H1 (cell line): ENCODE data around the gene PACSIN2. TPM values are rescaled to one million over a fixed set of nuclear protein-coding genes. Genes with fewer than 3 reads are reported as not detected.

Experiments used
- CTCF ChIA-PET: fragments of 300-600 bp; sonication (Branson Sonifier 250); formaldehyde crosslinking; loops from one replicate; lab custom pipeline; 2021; ENCODE audit not compliant: partially characterized antibody; lab: Charles Lee
- POLR2A ChIA-PET: fragments of 300-600 bp; sonication (Branson Sonifier 250); formaldehyde crosslinking; loops from one replicate; lab custom pipeline; 2021; ENCODE audit warnings: inconsistent platforms; ENCODE audit not compliant: partially characterized antibody; lab: Charles Lee
- DNase-seq, 2 experiments: peaks; one replicate each; pipeline versions ENCODE4 v3.0.0 to v3.0.0-alpha.2; 2010 to 2022; ENCODE audit warnings: low spot score in 2 of 2, low read depth in 1 of 2, mixed read lengths in 1 of 2
- FAIRE-seq: peaks from 2 replicates; lab custom pipeline; 2011; peaks lifted over from hg19 to GRCh38; lab: Jason Lieb, UNC
- H2AFZ ChIP-seq: 2 replicates; pipeline ENCODE4 v1.8.1; 2012; ENCODE audit warnings: low read length, inconsistent platforms
- H2AK5ac ChIP-seq: 2 replicates; pipeline ENCODE4 v1.6.1; 2013; ENCODE audit warnings: low read depth, low read length
- H2BK120ac ChIP-seq: replicated peaks from 2 replicates; pipeline ENCODE3; 2013; ENCODE audit warnings: low read depth, low read length, inconsistent platforms
- H2BK12ac ChIP-seq: 2 replicates; pipeline ENCODE4 v1.6.1; 2013; ENCODE audit warnings: low read depth, low read length
- H2BK15ac ChIP-seq: 2 replicates; pipeline ENCODE4 v1.6.1; 2013; ENCODE audit warnings: low read length
- H2BK20ac ChIP-seq: 2 replicates; pipeline ENCODE4 v1.6.1; 2013; ENCODE audit warnings: low read length
- H2BK5ac ChIP-seq: 2 replicates; pipeline ENCODE4 v1.6.1; 2013; ENCODE audit warnings: low read depth, low read length
- H3K14ac ChIP-seq: 2 replicates; pipeline ENCODE4 v1.6.1; 2013; ENCODE audit warnings: inconsistent platforms; ENCODE audit not compliant: insufficient read length
- H3K18ac ChIP-seq: 2 replicates; pipeline ENCODE4 v1.6.1; 2013; ENCODE audit warnings: low read length; ENCODE audit errors: extremely low read depth
- H3K23ac ChIP-seq: 2 replicates; pipeline ENCODE4 v1.6.1; 2013; ENCODE audit warnings: inconsistent platforms; ENCODE audit not compliant: insufficient read length
- H3K23me2 ChIP-seq: 2 replicates; pipeline ENCODE4 v1.6.1; 2013; ENCODE audit warnings: low read depth, low read length
- H3K27ac ChIP-seq: 2 replicates; pipeline ENCODE4 v1.6.1; 2011; ENCODE audit warnings: low read depth, low read length, inconsistent platforms
- H3K27me3 ChIP-seq, 4 experiments: replicated peaks in 1 of 4; 1 replicate in 1 of 4; 2 replicates in 3 of 4; pipeline versions ENCODE4 v1.6.1 to v1.8.1; 2011 to 2013; ENCODE audit warnings: low read length in 3 of 4, mild to moderate bottlenecking in 3 of 4, inconsistent platforms in 2 of 4, mixed read lengths in 2 of 4, moderate library complexity in 1 of 4; ENCODE audit not compliant: control insufficient read depth in 3 of 4, insufficient read depth in 3 of 4; ENCODE audit errors: extremely low read depth in 1 of 4
- H3K36me3 ChIP-seq, 4 experiments: 2 replicates each; pipeline versions ENCODE4 v1.6.1 to v1.8.1; 2011 to 2013; ENCODE audit warnings: mild to moderate bottlenecking in 4 of 4, low read length in 3 of 4, moderate library complexity in 2 of 4, control low read depth in 1 of 4, inconsistent platforms in 1 of 4; ENCODE audit not compliant: insufficient read depth in 4 of 4, control insufficient read depth in 2 of 4
- H3K4ac ChIP-seq: replicated peaks from 2 replicates; pipeline ENCODE3; 2013; ENCODE audit warnings: low read length, low read depth, mixed read lengths, inconsistent platforms; ENCODE audit not compliant: insufficient read length
- H3K4me1 ChIP-seq, 4 experiments: replicated peaks in 1 of 4; 1 replicate in 1 of 4; 2 replicates in 3 of 4; pipeline versions ENCODE4 v1.6.1 to v1.8.1; 2011 to 2013; ENCODE audit warnings: low read length in 3 of 4, inconsistent platforms in 2 of 4, mixed read lengths in 1 of 4; ENCODE audit not compliant: insufficient read depth in 4 of 4, control insufficient read depth in 3 of 4
- H3K4me2 ChIP-seq, 2 experiments: 2 replicates each; pipeline versions ENCODE4 v1.6.1 to v1.8.1; 2011 to 2013; ENCODE audit warnings: low read depth in 2 of 2, low read length in 2 of 2, control low read depth in 1 of 2, inconsistent platforms in 1 of 2, mild to moderate bottlenecking in 1 of 2; ENCODE audit not compliant: insufficient read depth in 1 of 2
- H3K4me3 ChIP-seq, 4 experiments: fragments of 200-600, 300-600 bp in 1 of 4; sonication (generic), shearing (Covaris generic), sonication (Bioruptor Twin) in 1 of 4; 2 replicates each; pipeline versions ENCODE4 v1.5.1 to v1.8.1; 2011 to 2016; ENCODE audit warnings: low read length in 4 of 4, low read depth in 3 of 4, control low read depth in 2 of 4, inconsistent platforms in 2 of 4, mild to moderate bottlenecking in 2 of 4, mixed read lengths in 1 of 4, moderate library complexity in 1 of 4; ENCODE audit not compliant: insufficient read depth in 2 of 4; ENCODE audit errors: extremely low read depth in 1 of 4
- H3K56ac ChIP-seq: replicated peaks from 2 replicates; pipeline ENCODE3; 2013; ENCODE audit warnings: low read depth, mild to moderate bottlenecking, mixed read lengths, low read length, inconsistent platforms; ENCODE audit not compliant: insufficient read length
- H3K79me1 ChIP-seq: 2 replicates; pipeline ENCODE4 v1.6.1; 2013; ENCODE audit warnings: low read depth, low read length, control low read depth
- H3K79me2 ChIP-seq, 2 experiments: 2 replicates each; pipeline versions ENCODE4 v1.6.1 to v1.8.1; 2012 to 2013; ENCODE audit warnings: low read length in 2 of 2, mild to moderate bottlenecking in 2 of 2, inconsistent platforms in 1 of 2; ENCODE audit not compliant: insufficient read depth in 2 of 2, control insufficient read depth in 1 of 2
- H3K9ac ChIP-seq, 4 experiments: replicated peaks in 1 of 4; 1 replicate in 1 of 4; 2 replicates in 3 of 4; pipeline versions ENCODE4 v1.6.1 to v1.8.1; 2011 to 2013; ENCODE audit warnings: low read depth in 3 of 4, low read length in 3 of 4, control low read depth in 2 of 4, mild to moderate bottlenecking in 2 of 4, moderate library complexity in 2 of 4, inconsistent platforms in 1 of 4; ENCODE audit errors: extremely low read depth in 1 of 4
- H3K9me3 ChIP-seq, 2 experiments: 2 replicates each; pipeline versions ENCODE4 v1.6.1 to v1.8.1; 2012 to 2013; ENCODE audit warnings: mild to moderate bottlenecking in 2 of 2, moderate library complexity in 2 of 2, control low read depth in 1 of 2, inconsistent platforms in 1 of 2, low read depth in 1 of 2, low read length in 1 of 2, mixed read lengths in 1 of 2; ENCODE audit not compliant: insufficient read depth in 2 of 2
- H4K20me1 ChIP-seq, 2 experiments: replicated peaks in 1 of 2; 2 replicates each; pipeline versions ENCODE3 to v1.8.1; 2011 to 2013; ENCODE audit warnings: inconsistent platforms in 2 of 2, low read length in 2 of 2, mild to moderate bottlenecking in 1 of 2; ENCODE audit not compliant: insufficient read depth in 2 of 2, control insufficient read depth in 1 of 2
- H4K5ac ChIP-seq: 2 replicates; pipeline ENCODE4 v1.6.1; 2013; ENCODE audit warnings: low read length, low read depth, mixed read lengths, inconsistent platforms; ENCODE audit not compliant: insufficient read length
- H4K8ac ChIP-seq: 2 replicates; pipeline ENCODE4 v1.8.0; 2013; ENCODE audit warnings: mild to moderate bottlenecking, moderate library complexity, low read length, inconsistent platforms; ENCODE audit not compliant: insufficient read depth; ENCODE audit errors: extremely low read depth
- H4K91ac ChIP-seq: replicated peaks from 2 replicates; pipeline ENCODE3; 2013; ENCODE audit warnings: low read length, mixed read lengths, inconsistent platforms; ENCODE audit not compliant: insufficient read length
- BCL11A ChIP-seq, 2 experiments: IDR thresholded peaks; one replicate each; pipeline ENCODE4 v1.6.1; 2011; ENCODE audit warnings: low read depth in 2 of 2, low read length in 2 of 2, mild to moderate bottlenecking in 2 of 2
- BRCA1 ChIP-seq: IDR thresholded peaks from 2 replicates; pipeline ENCODE4 v1.6.1; 2012; ENCODE audit warnings: low read depth, low read length, improper control_type of control experiment
- CBX5 ChIP-seq: fragments of 300-800, 300-1000 bp; sonication (generic); IDR thresholded peaks from 2 replicates; pipeline ENCODE4 v1.7.1; 2016; ENCODE audit warnings: antibody characterized with exemption, low read length, low read depth
- CEBPB ChIP-seq: IDR thresholded peaks from 2 replicates; pipeline ENCODE4 v1.6.1; 2012; ENCODE audit warnings: low read depth, low read length
- CHD2 ChIP-seq: IDR thresholded peaks from 2 replicates; pipeline ENCODE4 v1.6.1; 2012; ENCODE audit warnings: low read length, improper control_type of control experiment
- FOSL1 ChIP-seq: IDR thresholded peaks from 2 replicates; pipeline ENCODE4 v1.6.1; 2011; ENCODE audit warnings: mild to moderate bottlenecking, low read depth, low read length, moderate library complexity; ENCODE audit not compliant: insufficient read depth
- GABPA ChIP-seq: IDR thresholded peaks from 2 replicates; pipeline ENCODE4 v1.6.1; 2011; ENCODE audit warnings: mild to moderate bottlenecking, low read length, moderate library complexity, borderline replicate concordance; ENCODE audit not compliant: insufficient read depth
- KDM4A ChIP-seq: IDR thresholded peaks from one replicate; pipeline ENCODE4 v1.7.1; 2012; ENCODE audit warnings: low read depth, mild to moderate bottlenecking, moderate library complexity, low read length, inconsistent platforms; ENCODE audit not compliant: severe bottlenecking
- PHF8 ChIP-seq: fragments of 200-600 bp; sonication (generic); conservative IDR thresholded peaks from 2 replicates; pipeline ENCODE4 v1.7.1; 2012; ENCODE audit warnings: low read depth, mild to moderate bottlenecking, inconsistent platforms, low read length, moderate library complexity
- POLR2A ChIP-seq, 2 experiments: IDR thresholded peaks; 1 replicate in 1 of 2; 2 replicates in 1 of 2; pipeline ENCODE4 v1.6.1; 2011; ENCODE audit warnings: low read depth in 2 of 2, low read length in 2 of 2, mild to moderate bottlenecking in 2 of 2; ENCODE audit errors: control extremely low read depth in 1 of 2
- POLR2AphosphoS5 ChIP-seq: IDR thresholded peaks from 2 replicates; pipeline ENCODE4 v1.6.1; 2011; ENCODE audit warnings: low read depth, low read length
- POU5F1 ChIP-seq: IDR thresholded peaks from 2 replicates; pipeline ENCODE4 v1.6.1; 2011; ENCODE audit warnings: low read depth, mild to moderate bottlenecking, low read length, moderate library complexity
- WGBS, 2 experiments: shearing (Covaris generic) in 1 of 2; methylation state at CpG; one replicate each; pipeline versions ENCODE4 v1.1.6 to v1.1.7; 2013 to 2015; ENCODE audit warnings: low lambda C conversion rate in 2 of 2, mixed read lengths in 2 of 2, inconsistent platforms in 1 of 2, low coverage in 1 of 2, missing lambda C conversion rate in 1 of 2; ENCODE audit not compliant: insufficient replicate concordance in 2 of 2, insufficient coverage in 1 of 2, insufficient read length in 1 of 2; ENCODE audit errors: extremely low coverage in 1 of 2, missing lambda C conversion rate in 1 of 2; 5-methylcytosine and 5-hydroxymethylcytosine counted together
- polyA plus RNA-seq, 7 experiments: library from polyadenylated mRNA; depleted of rRNA in 3 of 7; stranded (reverse) in 5 of 7; unstranded in 2 of 7; fragments of >200 nt in 5 of 7; fragments of 200-250 nt in 2 of 7; gene quantifications; 1 replicate in 5 of 7; 2 replicates in 1 of 7; 4 replicates in 1 of 7; pipeline versions ENCODE4 v1.2.1 to v1.2.3, GENCODE V29; 2011 to 2013; ENCODE audit warnings: missing spikeins in 2 of 7, mixed read lengths in 2 of 7
- total RNA-seq: library from RNA; stranded (reverse); fragmentation: NEBNext Ultra II Directional; extraction: Animal tissue kit (Norgen Biotek cat#: 25700); gene quantifications from 2 replicates; pipeline ENCODE4 v1.2.1, GENCODE V29; 2021
- TF ChIP-seq, protein P1 (sequence below): IDR thresholded peaks from 2 replicates; pipeline ENCODE4 v1.6.1; 2011; ENCODE audit warnings: low read length, improper control_type of control experiment

The PACSIN2 gene
- total and polyA plus RNA-seq, 2 of the 8 experiments (the other 6 are each of a cell fraction or from before 2014, with no cell fraction given): 44.8 to 64.2 TPM

DNA sequence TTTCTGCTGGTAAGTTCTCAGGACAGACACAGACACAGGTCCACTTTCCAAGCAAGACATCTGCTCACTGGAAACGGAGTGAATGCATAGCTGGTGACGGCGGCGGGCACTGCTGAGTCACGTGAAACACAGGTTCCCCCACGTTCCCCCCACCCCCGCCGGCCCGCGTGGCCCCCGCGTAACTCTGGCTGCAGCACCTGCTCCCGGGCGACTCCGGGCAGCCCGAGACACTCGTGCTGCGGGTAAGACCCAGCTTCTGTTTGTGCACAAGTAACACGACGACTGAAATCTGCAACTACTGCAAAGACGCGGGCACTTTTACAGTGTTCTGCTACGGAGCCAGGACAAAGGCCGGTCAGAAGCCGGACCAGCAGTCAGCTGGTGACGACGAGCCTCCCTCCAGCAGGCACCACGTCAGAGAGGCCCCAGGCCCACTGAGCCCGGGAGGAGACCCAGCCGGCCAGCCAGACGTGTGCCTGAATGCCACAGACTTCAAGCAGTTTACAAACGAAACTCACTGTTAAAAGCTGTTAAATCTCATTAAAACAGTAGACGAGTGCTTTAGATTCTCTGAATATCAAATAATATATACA is 145.0 kb downstream of the PACSIN2 start:
- H4K91ac ChIP-seq: no peak overlapping the region
- no peaks in the 10 kb centered on the region for H3K4me1 ChIP-seq
- no peak overlapping the region for H3K4me2 ChIP-seq
- no peak overlapping the region for H3K14ac ChIP-seq
- CTCF ChIA-PET: interaction anchor here (1.1 to 4.9 kb wide), 8 partner anchors 11 to 190 kb away, joined by 3 to 23 read pairs (median 5); no protein-coding TSS in a partner anchor
- H2BK15ac ChIP-seq: no peak overlapping the region
- no peaks in the 10 kb centered on the region for H3K79me2 ChIP-seq
- H2BK20ac ChIP-seq: no peak overlapping the region
- no peak overlapping the region for H2BK5ac ChIP-seq
- H3K23me2 ChIP-seq: no peaks in the 10 kb centered on the region
- H3K9me3 ChIP-seq: no peaks in the 10 kb centered on the region
- DNase-seq: no peak
- H3K56ac ChIP-seq: no peak overlapping the region
- H4K8ac ChIP-seq: no peak overlapping the region
- no peak overlapping the region for H3K4ac ChIP-seq
- no peak overlapping the region for H3K18ac ChIP-seq
- H2AK5ac ChIP-seq: no peak overlapping the region
- H3K9ac ChIP-seq: no peak overlapping the region
- H4K5ac ChIP-seq: no peak overlapping the region
- peaks cover 0 to 13% (median 8%) of the 10 kb centered on the region in 4 experiments; a peak in 5 of 8 replicates for H3K36me3 ChIP-seq
- no peak overlapping the region for H3K4me3 ChIP-seq
- H3K27me3 ChIP-seq: no peaks in the 10 kb centered on the region
- no peak overlapping the region for H2BK12ac ChIP-seq
- H4K20me1 ChIP-seq: peaks cover 0 to 6% of the 10 kb centered on the region in 2 experiments
- no peak for FAIRE-seq
- H3K79me1 ChIP-seq: no peaks in the 10 kb centered on the region; the same call in 1 of the 2 replicates
- H2AFZ ChIP-seq: no peak overlapping the region
- H2BK120ac ChIP-seq: no peak overlapping the region
- H3K23ac ChIP-seq: no peak overlapping the region
- no peak overlapping the region for H3K27ac ChIP-seq
- POLR2A ChIA-PET: interaction anchor here (0.6 kb wide), 1 partner anchor 59 kb away, joined by 3 read pairs; no protein-coding TSS in a partner anchor
- 88% methylated on average over 33 of the region's 33 CpGs; no CpG with 5 or more reads in 1 of the 2 experiments for WGBS, 2 experiments
- TF ChIP-seq POU5F1 (no peak), POLR2AphosphoS5 (no peak), PHF8 (no peak), CEBPB (no peak), KDM4A (no peak), BRCA1 (no peak), BCL11A (IDR thresholded peaks at IDR 0.05; ENCODE audit: low read depth in 2 of 2, low read length in 2 of 2) (no peak), FOSL1 (no peak), CHD2 (no peak), POLR2A (IDR thresholded peaks at IDR 0.05; ENCODE audit: control extremely low read depth in 1 of 2, low read depth in 2 of 2, low read length in 2 of 2) (no peak), GABPA (no peak), CBX5 (no peak)
- TF ChIP-seq, protein P1, sequence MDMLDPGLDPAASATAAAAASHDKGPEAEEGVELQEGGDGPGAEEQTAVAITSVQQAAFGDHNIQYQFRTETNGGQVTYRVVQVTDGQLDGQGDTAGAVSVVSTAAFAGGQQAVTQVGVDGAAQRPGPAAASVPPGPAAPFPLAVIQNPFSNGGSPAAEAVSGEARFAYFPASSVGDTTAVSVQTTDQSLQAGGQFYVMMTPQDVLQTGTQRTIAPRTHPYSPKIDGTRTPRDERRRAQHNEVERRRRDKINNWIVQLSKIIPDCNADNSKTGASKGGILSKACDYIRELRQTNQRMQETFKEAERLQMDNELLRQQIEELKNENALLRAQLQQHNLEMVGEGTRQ: no peak
